ENCODE measurements around the gene UBE2Z.
"Not testable (repeated sequence)": the region's sequence is repeated elsewhere in the genome, so short reads cannot be mapped to it uniquely, and the experiment has no call there.

UBE2Z gene

GRCh38 chr17:48871035-48871550 is 37.1 kb upstream of the UBE2Z start:
- H3K4me1 ChIP-seq (ENCODE audit: control insufficient read depth, low read depth, low read length), result peaks cover 13% of the 10 kb centered on the region
- no peak overlapping the region for H3K18ac ChIP-seq (ENCODE audit: low read length)
- no peaks in the 10 kb centered on the region for H3K79me2 ChIP-seq (ENCODE audit: control insufficient read depth, insufficient read depth, low read length)
- no peak overlapping the region for H3K23ac ChIP-seq (ENCODE audit: low read length)
- no peak overlapping the region for H2BK120ac ChIP-seq (ENCODE audit: low read depth, low read length)
- H3K4me2 ChIP-seq (ENCODE audit: low read length), result no peak overlapping the region
- H3K79me1 ChIP-seq (ENCODE audit: low read length), result no peaks in the 10 kb centered on the region
- no peak overlapping the region for H3K9ac ChIP-seq (ENCODE audit: low read length)
- H4K5ac ChIP-seq (ENCODE audit: low read length), result no peak overlapping the region
- H2AK5ac ChIP-seq (ENCODE audit: low read length), result no peak overlapping the region
- no CpG with 5 or more reads among the region's 4 CpGs for WGBS (ENCODE audit: extremely low coverage, insufficient coverage, low lambda C conversion rate)
- DNase-seq, result no peak
- no peak overlapping the region for H3K4me3 ChIP-seq (ENCODE audit: low read length)
- no peak overlapping the region for H2BK5ac ChIP-seq (ENCODE audit: low read length)
- no peak overlapping the region for H3K56ac ChIP-seq (ENCODE audit: low read length)
- H3K27me3 ChIP-seq (ENCODE audit: insufficient read depth, low read length, poor library complexity), result no peaks in the 10 kb centered on the region
- H2BK15ac ChIP-seq (replicated peaks; ENCODE audit: low read depth), result no peak overlapping the region
- no peak overlapping the region for H4K8ac ChIP-seq (ENCODE audit: low read depth, low read length)
- no peak overlapping the region for H3K27ac ChIP-seq (ENCODE audit: low read depth, low read length)
- H3K4ac ChIP-seq (ENCODE audit: low read depth, low read length), result no peak overlapping the region
- H3K36me3 ChIP-seq (ENCODE audit: control insufficient read depth, insufficient read depth, low read length), result no peaks in the 10 kb centered on the region

- Histone ChIP-seq H3K9ac (ENCODE audit: low read length) (no peak overlapping the region), H3K4me3 (ENCODE audit: low read length) (no peak overlapping the region), H3K23ac (ENCODE audit: low read length) (no peak overlapping the region), H3K4me2 (ENCODE audit: low read length) (no peak overlapping the region), H3K79me1 (ENCODE audit: low read length) (no peaks in the 10 kb centered on the region), H3K79me2 (ENCODE audit: control insufficient read depth, insufficient read depth, low read length) (no peaks in the 10 kb centered on the region), H3K27me3 (ENCODE audit: insufficient read depth, low read length, poor library complexity) (no peaks in the 10 kb centered on the region), H3K27ac (ENCODE audit: low read depth, low read length) (no peak overlapping the region), H2BK120ac (ENCODE audit: low read depth, low read length) (no peak overlapping the region), H3K36me3 (ENCODE audit: control insufficient read depth, insufficient read depth, low read length) (no peaks in the 10 kb centered on the region), H3K18ac (ENCODE audit: low read length) (no peak overlapping the region), H3K56ac (ENCODE audit: low read length) (peak overlapping the region; percentile 62), H2AK5ac (ENCODE audit: low read length) (peak overlapping the region; percentile 64), H2BK5ac (ENCODE audit: low read length) (peak overlapping the region; percentile 54), H2BK15ac (replicated peaks; ENCODE audit: low read depth) (no peak overlapping the region), H3K4ac (ENCODE audit: low read depth, low read length) (no peak overlapping the region), H4K8ac (ENCODE audit: low read depth, low read length) (no peak overlapping the region), H4K5ac (ENCODE audit: low read length) (no peak overlapping the region), H3K4me1 (ENCODE audit: control insufficient read depth, low read depth, low read length) (peaks cover 13% of the 10 kb centered on the region)
- no CpG with 5 or more reads among the region's 11 CpGs for WGBS (ENCODE audit: extremely low coverage, insufficient coverage, low lambda C conversion rate)
- DNase-seq, result no peak
Observed at GRCh38 chr17:48871551-48872351, 36.5 kb upstream of the UBE2Z start.

- H3K4ac ChIP-seq (ENCODE audit: low read depth, low read length); H3K18ac ChIP-seq (ENCODE audit: low read length); H4K8ac ChIP-seq (ENCODE audit: low read depth, low read length); H3K9ac ChIP-seq (ENCODE audit: low read length); H3K4me2 ChIP-seq (ENCODE audit: low read length); H4K5ac ChIP-seq (ENCODE audit: low read length); H3K79me2 ChIP-seq (ENCODE audit: control insufficient read depth, insufficient read depth, low read length); H2BK5ac ChIP-seq (ENCODE audit: low read length); H3K79me1 ChIP-seq (ENCODE audit: low read length); H2BK15ac ChIP-seq (replicated peaks; ENCODE audit: low read depth); H3K36me3 ChIP-seq (ENCODE audit: control insufficient read depth, insufficient read depth, low read length); H3K4me3 ChIP-seq (ENCODE audit: low read length); H3K27ac ChIP-seq (ENCODE audit: low read depth, low read length); H3K23ac ChIP-seq (ENCODE audit: low read length); H2BK120ac ChIP-seq (ENCODE audit: low read depth, low read length); H3K27me3 ChIP-seq (ENCODE audit: insufficient read depth, low read length, poor library complexity); H2AK5ac ChIP-seq (ENCODE audit: low read length); DNase-seq: not testable (repeated sequence)
- H3K56ac ChIP-seq (ENCODE audit: low read length), result peak overlapping the region; percentile 62
- H3K4me1 ChIP-seq (ENCODE audit: control insufficient read depth, low read depth, low read length), result peaks cover 13% of the 10 kb centered on the region
- no CpG with 5 or more reads among the region's 3 CpGs for WGBS (ENCODE audit: extremely low coverage, insufficient coverage, low lambda C conversion rate)
Observed at GRCh38 chr17:48872409-48872808, 35.8 kb upstream of the UBE2Z start.

- peak; percentile 65 for DNase-seq
- Histone ChIP-seq H3K9ac (ENCODE audit: low read length) (no peak overlapping the region), H3K18ac (ENCODE audit: low read length) (no peak overlapping the region), H3K56ac (ENCODE audit: low read length) (no peak overlapping the region), H3K27ac (ENCODE audit: low read depth, low read length) (peak overlapping the region; percentile 63), H3K79me1 (ENCODE audit: low read length) (no peaks in the 10 kb centered on the region), H2AK5ac (ENCODE audit: low read length) (no peak overlapping the region), H3K4me3 (ENCODE audit: low read length) (no peak overlapping the region), H3K4me2 (ENCODE audit: low read length) (no peak overlapping the region), H3K4me1 (ENCODE audit: control insufficient read depth, low read depth, low read length) (peaks cover 13% of the 10 kb centered on the region), H2BK120ac (ENCODE audit: low read depth, low read length) (no peak overlapping the region), H2BK15ac (replicated peaks; ENCODE audit: low read depth) (no peak overlapping the region), H3K23ac (ENCODE audit: low read length) (no peak overlapping the region), H3K4ac (ENCODE audit: low read depth, low read length) (no peak overlapping the region), H3K36me3 (ENCODE audit: control insufficient read depth, insufficient read depth, low read length) (no peaks in the 10 kb centered on the region), H4K5ac (ENCODE audit: low read length) (no peak overlapping the region), H3K79me2 (ENCODE audit: control insufficient read depth, insufficient read depth, low read length) (no peaks in the 10 kb centered on the region), H4K8ac (ENCODE audit: low read depth, low read length) (no peak overlapping the region), H2BK5ac (ENCODE audit: low read length) (no peak overlapping the region), H3K27me3 (ENCODE audit: insufficient read depth, low read length, poor library complexity) (no peaks in the 10 kb centered on the region)
- no CpG with 5 or more reads among the region's 1 CpG for WGBS (ENCODE audit: extremely low coverage, insufficient coverage, low lambda C conversion rate)
Observed at GRCh38 chr17:48873209-48873608, 35.0 kb upstream of the UBE2Z start.

GRCh38 chr17:48873696-48874443 is 34.3 kb upstream of the UBE2Z start:
- Histone ChIP-seq H2BK15ac (replicated peaks; ENCODE audit: low read depth) (no peak overlapping the region), H4K5ac (ENCODE audit: low read length) (no peak overlapping the region), H3K56ac (ENCODE audit: low read length) (peak overlapping the region; percentile 1), H3K79me2 (ENCODE audit: control insufficient read depth, insufficient read depth, low read length) (no peaks in the 10 kb centered on the region), H3K4me1 (ENCODE audit: control insufficient read depth, low read depth, low read length) (peaks cover 12% of the 10 kb centered on the region), H3K4ac (ENCODE audit: low read depth, low read length) (no peak overlapping the region), H3K18ac (ENCODE audit: low read length) (no peak overlapping the region), H3K27me3 (ENCODE audit: insufficient read depth, low read length, poor library complexity) (no peaks in the 10 kb centered on the region), H4K8ac (ENCODE audit: low read depth, low read length) (no peak overlapping the region), H2BK120ac (ENCODE audit: low read depth, low read length) (no peak overlapping the region), H3K23ac (ENCODE audit: low read length) (no peak overlapping the region), H3K27ac (ENCODE audit: low read depth, low read length) (peak overlapping the region; percentile 63), H3K4me3 (ENCODE audit: low read length) (no peak overlapping the region), H3K4me2 (ENCODE audit: low read length) (no peak overlapping the region), H3K36me3 (ENCODE audit: control insufficient read depth, insufficient read depth, low read length) (no peaks in the 10 kb centered on the region), H2BK5ac (ENCODE audit: low read length) (no peak overlapping the region), H3K9ac (ENCODE audit: low read length) (no peak overlapping the region), H2AK5ac (ENCODE audit: low read length) (no peak overlapping the region), H3K79me1 (ENCODE audit: low read length) (no peaks in the 10 kb centered on the region)
- DNase-seq, result peak; percentile 70
- WGBS (ENCODE audit: extremely low coverage, insufficient coverage, low lambda C conversion rate), result no CpG with 5 or more reads among the region's 5 CpGs

All from mesendoderm (in vitro differentiated cells).